Mesenteric fat pad (tissue), 1 donor: ENCODE measurements around the gene ZMAT2. TPM values are rescaled to one million over a fixed set of nuclear protein-coding genes. Genes with fewer than 3 reads are reported as not detected.
"Not testable (repeated sequence)": the region's sequence is repeated elsewhere in the genome, so short reads cannot be mapped to it uniquely, and the experiment has no call there.

ENCODE experiments used
- DNase-seq: peaks from one replicate; pipeline ENCODE4 v3.0.0-alpha.2; 2020; ENCODE audit warnings: low spot score
- total RNA-seq: library from RNA; stranded (reverse); fragmentation: NEBNext Ultra II Directional; extraction: Animal tissue kit (Norgen Biotek cat#: 25700); gene quantifications from one replicate; pipeline ENCODE4 v1.2.1, GENCODE V29; 2021
- donor health status: DM: yes; HTN: yes; CAD: no.

The ZMAT2 gene
- total RNA-seq, 1 donor from 2014 or later = 37.9 TPM

- no peak for DNase-seq
Observed at GRCh38 chr5:140707812-140708211, 7.6 kb downstream of the ZMAT2 start.

- not testable (repeated sequence) for DNase-seq
Observed at GRCh38 chr5:140708787-140709186, 8.5 kb downstream of the ZMAT2 start.

GRCh38 chr5:140710899-140711552, 10.8 kb downstream of the ZMAT2 start:
- DNase-seq = peak; percentile 93

GRCh38 chr5:140711794-140712193, 11.5 kb downstream of the ZMAT2 start:
- DNase-seq = no peak

GRCh38 chr5:140713562-140714094, 13.4 kb downstream of the ZMAT2 start:
- no peak for DNase-seq

GRCh38 chr5:140716238-140716637, 16.0 kb downstream of the ZMAT2 start:
- not testable (repeated sequence) for DNase-seq

- DNase-seq = no peak
Observed at GRCh38 chr5:140718266-140718592, 18.0 kb downstream of the ZMAT2 start.

GRCh38 chr5:140720738-140721137, 20.5 kb downstream of the ZMAT2 start:
- not testable (repeated sequence) for DNase-seq

GRCh38 chr5:140721395-140721794, 21.1 kb downstream of the ZMAT2 start:
- not testable (repeated sequence) for DNase-seq

- DNase-seq = no peak
Observed at GRCh38 chr5:140725799-140726471, 25.7 kb downstream of the ZMAT2 start.

GRCh38 chr5:140733098-140733497, 32.9 kb downstream of the ZMAT2 start:
- no peak for DNase-seq

GRCh38 chr5:140734354-140734753, 34.1 kb downstream of the ZMAT2 start:
- no peak for DNase-seq

- DNase-seq = no peak
Observed at GRCh38 chr5:140737486-140737885, 37.2 kb downstream of the ZMAT2 start.

- no peak for DNase-seq
Observed at GRCh38 chr5:140741967-140742366, 41.7 kb downstream of the ZMAT2 start.

GRCh38 chr5:140753561-140753960, 53.3 kb downstream of the ZMAT2 start:
- no peak for DNase-seq

Other genes starting within 250 kb of the ZMAT2 start
- gene EIF4EBP3, start 152.8 kb upstream of the ZMAT2 start, total RNA-seq = 22.5 TPM
- gene SRA1, start 143.0 kb upstream of the ZMAT2 start, total RNA-seq = 34.4 TPM
- 21.5 TPM for gene APBB3, start 135.8 kb upstream of the ZMAT2 start, total RNA-seq
- 71.9 TPM for gene SLC35A4, start 135.6 kb upstream of the ZMAT2 start, total RNA-seq
- 224 TPM for gene CD14, start 67.3 kb upstream of the ZMAT2 start, total RNA-seq
- 9.6 TPM for gene TMCO6, start 61.0 kb upstream of the ZMAT2 start, total RNA-seq
- 57.3 TPM for gene NDUFA2, start 52.8 kb upstream of the ZMAT2 start, total RNA-seq
- 66.4 TPM for gene IK, start 52.6 kb upstream of the ZMAT2 start, total RNA-seq
- gene WDR55, start 35.5 kb upstream of the ZMAT2 start, total RNA-seq = 23.4 TPM
- 1.00 TPM for gene DND1, start 26.9 kb upstream of the ZMAT2 start, total RNA-seq
- 50.7 TPM for gene HARS1, start 9.1 kb upstream of the ZMAT2 start, total RNA-seq
- gene HARS2, start 9.0 kb upstream of the ZMAT2 start, total RNA-seq = 15.9 TPM
- gene PCDHA1, start 85.7 kb downstream of the ZMAT2 start, total RNA-seq = not detected
- not detected for gene PCDHA2, start 94.4 kb downstream of the ZMAT2 start, total RNA-seq
- 0.29 TPM for gene PCDHA3, start 100.6 kb downstream of the ZMAT2 start, total RNA-seq
- gene PCDHA4, start 106.6 kb downstream of the ZMAT2 start, total RNA-seq = 0.32 TPM
- gene PCDHA5, start 121.2 kb downstream of the ZMAT2 start, total RNA-seq = 0.10 TPM
- gene PCDHA6, start 127.5 kb downstream of the ZMAT2 start, total RNA-seq = 0.32 TPM
- 0.22 TPM for gene PCDHA7, start 133.8 kb downstream of the ZMAT2 start, total RNA-seq
- 0.19 TPM for gene PCDHA8, start 140.7 kb downstream of the ZMAT2 start, total RNA-seq
- 0.22 TPM for gene PCDHA9, start 147.9 kb downstream of the ZMAT2 start, total RNA-seq
- gene PCDHA10, start 155.4 kb downstream of the ZMAT2 start, total RNA-seq = 1.8 TPM
- 0.26 TPM for gene PCDHA11, start 168.5 kb downstream of the ZMAT2 start, total RNA-seq
- gene PCDHA12, start 174.9 kb downstream of the ZMAT2 start, total RNA-seq = 0.29 TPM
- 0.58 TPM for gene PCDHA13, start 181.7 kb downstream of the ZMAT2 start, total RNA-seq
- gene PCDHAC1, start 225.9 kb downstream of the ZMAT2 start, total RNA-seq = 0.61 TPM